Placental epithelial cell (primary cell): ENCODE measurements around the gene UBAP1L. TPM values are rescaled to one million over a fixed set of nuclear protein-coding genes. Genes with fewer than 3 reads are reported as not detected.

Source experiments
- small RNA-seq: library from RNA; depleted of rRNA; stranded (forward); fragments of <200 nt; gene quantifications from one replicate; pipeline ENCODE3, GENCODE V24; 2012
- total RNA-seq: library from RNA; depleted of rRNA; stranded (reverse); fragments of >200 nt; gene quantifications from 2 replicates; pipeline ENCODE4 v1.2.3, GENCODE V29; 2012

The UBAP1L gene
- total RNA-seq: 2.1 and 4.3 TPM in 2 replicates

GRCh38 chr15:65115086-65115485, at the start of gene UBAP1L:
TSS of gene UBAP1L (minus strand) at chr15:65115200. CDS start at chr15:65106215, 8,985 bp downstream.

DNA sequence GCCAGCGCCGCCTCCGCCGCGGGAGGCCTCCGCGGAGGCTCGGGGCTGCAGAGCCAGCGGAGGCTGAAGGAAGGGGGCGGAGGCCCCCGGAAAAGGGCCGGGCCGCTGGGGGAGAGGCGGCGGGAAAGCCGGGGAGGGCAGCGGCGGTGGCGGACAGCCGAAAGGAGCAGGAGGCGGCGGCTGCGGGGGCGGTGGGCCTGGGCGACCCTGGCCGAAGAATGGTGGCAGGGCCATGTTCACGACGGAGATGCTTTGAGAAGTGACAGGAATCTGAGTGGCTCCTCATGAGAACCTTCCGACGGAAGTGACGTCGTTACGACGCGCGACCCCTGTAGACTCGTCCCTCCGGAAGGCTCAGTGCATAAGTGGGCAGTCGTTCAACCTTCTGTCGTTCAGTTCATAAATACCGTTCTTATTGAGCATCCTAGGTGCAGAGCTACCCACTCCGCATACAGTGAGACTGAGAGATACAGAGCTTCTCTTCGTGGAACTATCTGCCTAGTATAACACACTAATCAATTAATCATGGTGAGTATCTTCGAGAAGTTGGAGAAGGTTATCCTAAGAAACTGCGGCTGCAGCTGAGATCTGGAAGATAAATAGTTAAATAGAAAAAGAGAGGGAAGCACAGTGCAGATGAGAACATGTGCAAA, 18.7 kb upstream of the UBAP1L start, which contains the start of gene PDCD7:
Gene PDCD7, minus strand, starts transcription at position 261 of the 653 bp plus-strand sequence. Its CDS starts 27 bp downstream, at position 234.

DNA sequence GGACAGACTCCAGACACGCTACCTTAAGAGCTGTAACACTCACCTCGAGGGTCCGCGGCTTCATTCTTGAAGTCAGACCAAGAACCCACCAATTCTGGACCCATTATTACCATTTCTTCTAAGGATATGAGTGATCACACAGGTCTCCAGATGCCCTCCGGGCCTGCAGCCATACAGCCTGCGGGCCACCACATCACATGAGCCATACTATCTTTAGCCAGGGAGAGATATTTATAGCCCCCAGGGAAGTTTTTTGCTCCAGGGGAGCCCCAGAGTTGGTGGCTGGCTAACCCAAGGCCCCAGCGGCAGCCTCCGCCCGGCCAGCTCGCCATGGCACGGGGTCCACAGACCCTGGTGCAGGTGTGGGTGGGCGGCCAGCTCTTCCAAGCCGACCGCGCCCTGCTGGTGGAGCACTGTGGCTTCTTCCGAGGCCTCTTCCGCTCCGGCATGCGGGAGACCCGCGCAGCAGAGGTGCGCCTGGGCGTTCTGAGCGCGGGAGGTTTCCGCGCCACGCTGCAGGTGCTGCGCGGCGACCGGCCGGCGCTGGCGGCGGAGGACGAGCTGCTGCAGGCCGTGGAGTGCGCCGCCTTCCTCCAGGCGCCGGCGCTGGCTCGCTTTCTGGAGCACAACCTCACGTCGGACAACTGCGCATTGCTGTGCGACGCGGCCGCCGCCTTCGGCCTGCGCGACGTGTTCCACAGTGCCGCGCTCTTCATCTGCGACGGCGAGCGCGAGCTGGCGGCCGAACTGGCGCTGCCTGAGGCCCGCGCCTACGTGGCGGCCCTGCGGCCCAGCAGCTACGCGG, 38.3 kb downstream of the UBAP1L start, which contains the start of gene KBTBD13:
Gene KBTBD13, plus strand, starts transcription at position 261 of the 805 bp plus-strand sequence. Its CDS starts 70 bp downstream, at position 331.

DNA sequence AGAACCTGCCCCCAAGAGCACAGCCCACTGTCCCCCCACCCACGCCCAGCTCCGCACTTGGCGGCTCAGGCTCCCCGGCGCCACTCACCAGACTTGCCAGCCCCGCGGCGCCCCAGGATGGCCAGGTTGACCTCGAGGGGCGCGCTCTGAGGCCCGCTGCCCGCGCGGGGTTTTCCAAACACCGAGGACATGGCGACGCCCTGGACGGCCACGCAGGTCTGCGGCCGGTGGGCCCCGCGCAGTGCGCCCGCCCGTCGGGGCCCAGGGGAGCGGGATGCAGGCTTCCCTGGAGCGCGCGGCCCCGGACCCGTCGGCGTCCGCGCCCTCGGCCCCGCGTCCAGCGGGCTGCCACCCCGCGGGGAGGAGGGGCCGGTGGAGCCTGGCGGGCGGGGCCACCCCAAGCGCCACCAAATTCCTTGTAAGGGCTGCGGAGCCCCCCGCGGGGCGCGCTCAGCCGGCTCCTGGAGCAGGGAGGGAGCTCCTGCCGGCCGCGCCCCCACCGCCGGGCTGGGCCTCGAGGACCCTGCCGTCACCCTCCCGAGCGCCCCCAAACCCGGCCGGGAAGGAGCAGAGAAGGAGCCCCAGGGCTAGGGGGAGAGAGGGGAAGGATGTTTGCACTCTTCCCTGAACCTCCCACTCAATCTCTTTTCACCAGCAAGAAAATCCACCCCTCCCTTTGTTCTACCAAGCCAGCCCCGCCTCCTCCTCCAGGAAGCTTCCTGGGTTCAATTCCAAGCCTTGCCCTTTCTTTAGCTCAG, 47.2 kb downstream of the UBAP1L start, which contains the start of gene RASL12:
Gene RASL12, minus strand, starts transcription at position 347 of the 758 bp plus-strand sequence. Its CDS starts 156 bp downstream, at position 191.

GRCh38 chr15:65044724-65045481, 70.1 kb downstream of the UBAP1L start, which contains the start of gene SLC51B:
TSS of gene SLC51B (plus strand) at chr15:65045387. CDS start at chr15:65050005, 4,618 bp downstream.

Small RNA genes lying within 50 kb of the gene (small RNA-seq; reads per million reads assigned to genes)
- not detected for gene AC013553.1

Other genes starting within 250 kb of the UBAP1L start
- 8.6 and 16.1 TPM in 2 replicates for gene ANKDD1A, start 203.3 kb downstream of the UBAP1L start, total RNA-seq
- gene SPG21, start 125.3 kb downstream of the UBAP1L start, total RNA-seq: 75.4 and 87.3 TPM in 2 replicates
- gene MTFMT, start 85.6 kb downstream of the UBAP1L start, total RNA-seq: 8.2 and 16.8 TPM in 2 replicates
- not detected in 2 replicates for gene SLC51B, start 69.8 kb downstream of the UBAP1L start, total RNA-seq
- not detected in 2 replicates for gene RASL12, start 47.2 kb downstream of the UBAP1L start, total RNA-seq
- not detected in 2 replicates for gene KBTBD13, start 38.5 kb downstream of the UBAP1L start, total RNA-seq
- gene PDCD7, start 18.6 kb upstream of the UBAP1L start, total RNA-seq: 18.3 and 18.5 TPM in 2 replicates
- gene CLPX, start 70.1 kb upstream of the UBAP1L start, total RNA-seq: 26.3 and 31.9 TPM in 2 replicates
- gene CILP, start 96.3 kb upstream of the UBAP1L start, total RNA-seq: under 0.01 TPM in 2 replicates
- 6.9 and 9.4 TPM in 2 replicates for gene PARP16, start 171.7 kb upstream of the UBAP1L start, total RNA-seq
- gene RNU5A-1, start 180.9 kb upstream of the UBAP1L start, total RNA-seq: not detected in 2 replicates
- not detected in 2 replicates for gene RNU5B-1, start 189.5 kb upstream of the UBAP1L start, total RNA-seq